HG02870 (cell line): ENCODE results near the gene FSTL4.

Experiments used
- ATAC-seq: cut with Tn5 transposase; IDR thresholded peaks from one replicate; pipeline ENCODE4 v1.9.1; 2021; ENCODE audit warnings: mild to moderate bottlenecking, moderate library complexity; ENCODE audit not compliant: unreplicated experiment

FSTL4 gene

DNA sequence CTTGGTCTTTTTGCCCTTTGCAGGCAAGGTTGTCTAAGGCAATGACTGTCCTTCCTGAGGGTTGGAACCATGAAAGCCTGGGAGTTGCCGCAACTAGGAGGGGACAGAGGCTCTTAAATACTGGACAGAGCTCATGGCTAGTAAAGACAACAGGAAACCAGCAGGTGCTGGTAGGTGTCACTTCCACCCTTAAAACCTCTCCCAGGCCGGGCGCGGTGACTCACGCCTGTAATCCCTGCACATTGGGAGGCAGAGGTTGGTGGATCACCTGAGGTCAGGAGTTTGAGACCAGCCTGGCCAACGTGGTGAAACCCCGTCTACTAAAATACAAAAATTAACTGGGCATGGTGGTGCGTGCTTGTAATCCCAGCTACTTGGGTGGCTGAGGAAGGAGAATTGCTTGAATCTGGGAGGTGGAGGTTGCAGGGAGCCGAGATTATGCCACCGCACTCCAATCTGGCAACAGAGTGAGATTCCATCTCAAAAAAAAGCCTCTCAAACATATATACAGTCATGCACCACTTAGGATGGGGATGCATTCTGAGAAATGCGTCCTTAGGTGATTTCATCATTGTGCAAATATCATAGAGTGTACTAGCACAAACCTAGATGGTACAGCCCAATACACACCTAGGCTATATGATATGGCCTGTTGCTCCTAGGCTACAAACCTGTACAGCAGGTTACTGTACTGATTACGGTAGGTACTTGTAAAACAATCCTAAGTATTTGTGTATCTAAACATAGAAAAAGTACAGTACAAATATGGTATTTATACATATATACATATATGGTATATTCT lies 457.9 kb downstream of the FSTL4 start:
- no peak for ATAC-seq

DNA sequence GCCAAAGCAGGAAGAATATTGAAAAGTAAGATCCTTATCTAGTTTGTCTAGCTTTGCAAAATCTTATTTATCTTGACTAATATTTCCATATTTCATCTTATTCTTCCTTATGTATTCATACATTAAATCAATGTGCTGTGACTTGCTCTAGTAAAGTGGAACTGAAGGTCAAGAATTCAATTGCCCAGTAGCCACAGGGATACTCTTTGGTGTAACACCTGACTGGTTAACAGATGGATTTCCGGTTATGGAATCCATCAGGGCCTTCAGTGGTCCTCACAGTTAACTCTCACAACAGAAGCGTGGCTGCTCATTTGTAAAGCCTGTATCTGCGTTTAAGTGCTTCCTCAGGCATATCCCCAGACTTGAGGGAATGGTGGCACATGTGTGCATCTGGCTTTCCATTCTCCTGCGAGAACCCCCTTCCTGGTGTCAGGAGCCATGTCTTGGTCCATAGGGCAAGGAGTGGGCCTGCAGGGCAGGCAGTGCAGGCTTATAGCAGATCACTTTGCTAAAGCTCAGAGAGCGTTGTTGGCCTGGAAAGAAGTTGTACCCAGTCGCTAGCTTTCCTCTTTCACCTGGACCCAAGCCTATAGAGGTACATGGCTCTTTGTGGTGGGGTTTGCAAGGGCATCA lies 461.3 kb downstream of the FSTL4 start:
- no peak for ATAC-seq

DNA sequence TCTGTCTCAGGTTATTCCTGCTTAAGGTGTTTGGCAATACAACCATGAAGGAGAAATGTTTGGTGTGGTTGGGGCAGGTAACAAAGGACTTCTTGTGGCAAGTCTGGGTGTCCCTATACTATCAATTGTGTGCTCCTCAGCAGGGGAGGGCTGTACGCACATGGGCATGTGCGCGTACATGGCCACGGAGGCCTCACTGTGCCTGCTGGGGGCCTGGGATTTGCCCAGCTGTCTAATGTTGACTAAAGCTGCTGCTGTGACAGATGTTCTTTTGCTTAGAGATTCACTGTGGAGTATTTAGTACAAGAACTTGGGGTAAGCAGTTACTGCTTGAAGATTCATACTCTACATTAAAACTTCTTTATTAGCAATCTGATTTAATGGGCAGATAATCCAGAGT lies 463.0 kb downstream of the FSTL4 start:
- no peak for ATAC-seq

DNA sequence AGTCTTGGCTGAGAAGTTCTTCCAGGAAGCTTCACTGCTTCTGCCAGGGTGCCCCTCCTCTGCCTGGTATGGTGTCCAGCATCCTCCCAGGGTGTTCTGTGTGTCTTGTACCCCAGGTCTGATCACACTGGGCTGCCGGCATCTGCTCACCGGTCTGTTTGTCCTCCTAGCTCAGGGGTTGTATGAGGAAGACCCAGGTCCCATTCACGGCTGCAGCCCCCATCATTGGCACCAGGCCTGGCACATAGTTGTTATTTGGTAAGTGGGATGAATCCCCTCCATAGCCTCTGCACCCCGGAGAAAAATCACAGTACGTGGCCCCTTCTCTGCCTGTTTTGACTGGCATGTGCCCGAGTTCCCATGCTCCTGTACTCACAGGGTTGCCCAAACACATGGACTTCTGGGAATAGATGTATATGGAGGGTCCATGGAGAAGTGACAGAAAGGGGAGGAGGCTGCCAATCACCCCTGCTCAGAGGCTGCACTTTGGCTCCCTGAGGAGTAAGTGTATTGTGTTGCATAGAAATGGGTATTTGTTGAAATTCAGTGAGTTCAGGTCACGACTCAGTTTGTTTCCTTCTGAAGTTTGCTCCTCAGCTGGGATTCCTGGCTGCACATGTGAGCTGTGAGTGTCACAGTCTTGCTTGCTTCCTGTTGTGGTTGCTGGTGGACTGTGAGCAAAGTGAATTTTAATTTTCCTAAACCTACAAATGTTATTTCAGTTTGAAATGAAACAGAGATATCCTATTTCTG lies 464.4 kb downstream of the FSTL4 start:
- ATAC-seq: no peak

DNA sequence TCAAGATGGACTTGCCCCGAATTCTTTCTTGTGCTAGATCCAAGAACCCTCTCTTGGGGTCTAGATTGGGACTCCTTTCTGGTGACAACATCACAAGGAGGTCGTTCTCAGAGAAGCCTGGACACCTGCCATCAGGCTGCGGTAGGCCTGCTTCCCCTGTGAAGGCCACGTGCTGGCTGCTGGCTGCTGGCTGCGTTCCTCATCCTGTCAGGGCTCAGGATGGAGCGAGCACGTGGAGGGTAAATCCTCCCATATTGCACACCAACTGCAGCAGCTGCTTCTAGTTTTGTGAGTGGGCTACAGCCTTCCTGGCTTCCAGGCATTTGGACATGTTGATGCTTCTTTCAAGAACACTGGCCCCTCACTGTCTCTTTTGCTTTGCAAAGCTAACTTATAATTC lies 464.9 kb downstream of the FSTL4 start:
- no peak for ATAC-seq
